HUES48 (cell line): ENCODE results near the gene WNT9A.
"Not testable (repeated sequence)": the region's sequence is repeated elsewhere in the genome, so short reads cannot be mapped to it uniquely, and the experiment has no call there.

Experiments
- H3K27ac ChIP-seq: one replicate; pipeline ENCODE4 v1.7.0; 2013; ENCODE audit warnings: low read depth, low read length, inconsistent platforms
- H3K27me3 ChIP-seq: 2 replicates; pipeline ENCODE4 v1.6.1; 2013; ENCODE audit warnings: mild to moderate bottlenecking, low read length; ENCODE audit not compliant: control insufficient read depth, insufficient read depth
- H3K36me3 ChIP-seq: 2 replicates; pipeline ENCODE4 v1.6.1; 2013; ENCODE audit warnings: low read length; ENCODE audit not compliant: control insufficient read depth, insufficient read depth
- H3K4me1 ChIP-seq: 2 replicates; pipeline ENCODE4 v1.6.1; 2013; ENCODE audit warnings: mild to moderate bottlenecking, low read length; ENCODE audit not compliant: control insufficient read depth, insufficient read depth
- H3K4me3 ChIP-seq: 2 replicates; pipeline ENCODE4 v1.5.1; 2013; ENCODE audit warnings: mild to moderate bottlenecking, low read depth, low read length
- H3K9ac ChIP-seq: 2 replicates; pipeline ENCODE4 v1.6.1; 2013; ENCODE audit warnings: mild to moderate bottlenecking, low read depth, low read length, moderate library complexity
- H3K9me3 ChIP-seq: 2 replicates; pipeline ENCODE4 v1.6.1; 2013; ENCODE audit warnings: low read length; ENCODE audit not compliant: control insufficient read depth, insufficient read depth

WNT9A gene

DNA sequence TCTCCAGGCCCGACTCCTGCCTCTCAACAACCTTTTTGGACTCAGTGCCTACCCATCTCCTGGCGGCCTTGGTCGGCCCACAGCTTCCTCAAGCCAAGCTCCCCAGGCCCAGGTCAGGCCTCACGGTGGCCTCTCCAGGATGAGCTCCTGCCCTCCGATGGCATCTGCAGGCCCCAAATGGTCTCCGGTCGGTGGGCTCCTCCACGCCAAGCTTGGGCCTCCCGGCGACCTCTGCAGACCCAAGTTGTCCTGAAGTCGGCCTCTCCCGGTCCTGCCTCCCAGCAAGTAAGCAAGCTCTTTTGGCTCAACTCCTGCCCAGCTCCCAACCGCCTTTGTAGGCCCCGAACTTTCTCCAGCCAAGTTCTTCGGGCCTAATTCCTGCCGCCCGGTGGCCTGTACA is 23.5 kb upstream of the WNT9A start:
- H3K9ac ChIP-seq, H3K36me3 ChIP-seq: not testable (repeated sequence)

GRCh38 chr1:227970076-227970995 is 22.6 kb upstream of the WNT9A start:
- not testable (repeated sequence) for H3K9ac ChIP-seq, H3K9me3 ChIP-seq, H3K4me3 ChIP-seq, H3K36me3 ChIP-seq, H3K27me3 ChIP-seq, H3K27ac ChIP-seq, H3K4me1 ChIP-seq

More for the DNA sequence above, 23.5 kb upstream of the WNT9A start:
- not testable (repeated sequence) for H3K4me1 ChIP-seq, H3K4me3 ChIP-seq, H3K27me3 ChIP-seq, H3K9me3 ChIP-seq, H3K27ac ChIP-seq

DNA sequence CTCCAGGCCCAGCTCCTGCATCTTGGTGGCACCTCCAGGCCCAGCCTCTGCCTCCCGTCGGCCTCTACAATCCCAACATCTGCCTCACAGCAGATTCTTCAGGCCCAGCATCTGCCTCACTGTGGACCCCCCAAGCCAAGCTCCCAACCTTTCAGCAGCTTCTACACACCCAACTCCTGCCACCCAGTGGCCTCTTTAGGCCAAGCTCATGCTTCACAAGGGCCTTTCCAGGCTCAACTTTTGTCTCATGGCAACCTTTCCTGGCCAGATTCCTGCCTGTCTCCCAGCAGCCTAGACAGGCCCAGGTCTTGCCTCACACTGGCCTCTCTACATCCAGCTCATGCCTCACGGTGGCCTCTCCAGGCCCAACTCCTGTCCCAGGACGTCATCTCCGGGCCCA is 20.1 kb upstream of the WNT9A start:
- H3K36me3 ChIP-seq: not testable (repeated sequence)

GRCh38 chr1:227966733-227967132 is 19.0 kb upstream of the WNT9A start:
- H3K4me1 ChIP-seq, H3K9me3 ChIP-seq, H3K27ac ChIP-seq, H3K27me3 ChIP-seq, H3K9ac ChIP-seq, H3K4me3 ChIP-seq, H3K36me3 ChIP-seq: not testable (repeated sequence)

More for the DNA sequence above, 20.1 kb upstream of the WNT9A start:
- H3K4me1 ChIP-seq, H3K9me3 ChIP-seq, H3K4me3 ChIP-seq, H3K27me3 ChIP-seq, H3K9ac ChIP-seq, H3K27ac ChIP-seq: not testable (repeated sequence)

DNA sequence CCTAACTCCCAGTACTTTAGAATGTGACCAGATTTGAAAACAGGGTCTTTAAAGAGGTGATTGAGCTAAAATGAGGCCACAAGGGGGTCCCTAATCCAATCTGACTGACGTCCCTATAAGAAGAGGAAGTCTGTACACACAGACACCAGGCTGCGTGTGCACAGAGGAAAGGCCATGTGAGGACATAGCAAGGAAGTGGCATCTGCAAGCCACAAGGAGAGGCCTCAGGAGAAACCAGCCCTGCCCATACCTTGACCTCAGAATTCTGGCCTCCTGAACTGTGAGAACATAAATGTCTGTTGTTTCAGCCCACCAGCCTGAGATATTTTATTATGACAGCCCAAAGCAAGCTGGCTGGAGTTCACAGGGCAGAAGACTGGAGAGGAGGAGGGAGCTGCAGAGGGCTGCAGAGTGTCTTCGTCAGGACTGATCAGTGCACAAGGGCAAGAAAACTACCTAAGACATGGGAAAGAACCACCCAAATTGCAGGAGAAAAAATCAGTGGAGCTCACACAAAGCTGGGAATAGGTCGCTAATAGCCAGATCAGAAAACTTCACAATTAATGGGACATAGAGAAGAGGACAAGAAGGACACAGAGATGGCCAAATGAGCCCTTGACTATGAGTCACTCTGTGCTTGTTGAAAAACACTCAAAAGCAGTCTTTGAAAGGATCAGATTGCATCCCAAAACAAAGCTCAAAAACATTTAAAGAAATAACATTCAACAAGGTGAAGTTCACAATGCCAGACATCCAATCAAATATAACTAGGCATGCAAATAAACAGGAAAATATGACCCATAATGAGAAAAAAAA is 14.1 kb upstream of the WNT9A start:
- no peaks in the 10 kb centered on the region for H3K9me3 ChIP-seq
- H3K9ac ChIP-seq: no peak overlapping the region
- no peak overlapping the region for H3K27ac ChIP-seq

DNA sequence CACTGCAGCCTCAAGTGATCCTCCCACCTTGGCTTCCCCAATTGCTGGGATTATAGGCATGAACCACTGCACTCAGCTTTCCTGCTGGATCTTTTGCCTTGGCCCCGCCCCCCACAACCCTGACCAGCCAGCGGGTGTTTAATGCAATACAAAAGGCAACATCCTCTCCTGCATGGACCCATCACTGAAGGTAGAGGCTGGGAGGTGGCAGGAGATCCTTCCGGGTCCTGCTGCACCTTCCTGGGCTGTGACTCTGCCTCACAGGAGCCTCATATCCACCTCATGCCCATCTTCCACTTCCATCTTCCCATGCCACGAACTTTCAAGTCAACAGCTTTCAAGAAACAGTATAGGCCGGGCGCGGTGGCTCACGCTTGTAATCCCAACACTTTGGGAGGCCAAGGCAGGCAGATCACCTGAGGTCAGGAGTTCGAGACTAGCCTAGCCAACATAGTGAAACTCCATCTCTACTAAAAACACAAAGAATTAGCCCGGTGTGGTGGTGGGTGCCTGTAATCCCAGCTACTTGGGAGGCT is 11.7 kb upstream of the WNT9A start:
- Histone ChIP-seq H3K4me3 (no peak overlapping the region), H3K27ac (no peak overlapping the region), H3K36me3 (no peaks in the 10 kb centered on the region), H3K9ac (no peak overlapping the region), H3K27me3 (no peaks in the 10 kb centered on the region; the same call in 1 of the 2 replicates), H3K4me1 (no peaks in the 10 kb centered on the region), H3K9me3 (no peaks in the 10 kb centered on the region)

More for the DNA sequence above, 14.1 kb upstream of the WNT9A start:
- Histone ChIP-seq H3K27me3 (no peaks in the 10 kb centered on the region), H3K36me3 (no peaks in the 10 kb centered on the region), H3K4me1 (no peaks in the 10 kb centered on the region), H3K4me3 (no peak overlapping the region)

DNA sequence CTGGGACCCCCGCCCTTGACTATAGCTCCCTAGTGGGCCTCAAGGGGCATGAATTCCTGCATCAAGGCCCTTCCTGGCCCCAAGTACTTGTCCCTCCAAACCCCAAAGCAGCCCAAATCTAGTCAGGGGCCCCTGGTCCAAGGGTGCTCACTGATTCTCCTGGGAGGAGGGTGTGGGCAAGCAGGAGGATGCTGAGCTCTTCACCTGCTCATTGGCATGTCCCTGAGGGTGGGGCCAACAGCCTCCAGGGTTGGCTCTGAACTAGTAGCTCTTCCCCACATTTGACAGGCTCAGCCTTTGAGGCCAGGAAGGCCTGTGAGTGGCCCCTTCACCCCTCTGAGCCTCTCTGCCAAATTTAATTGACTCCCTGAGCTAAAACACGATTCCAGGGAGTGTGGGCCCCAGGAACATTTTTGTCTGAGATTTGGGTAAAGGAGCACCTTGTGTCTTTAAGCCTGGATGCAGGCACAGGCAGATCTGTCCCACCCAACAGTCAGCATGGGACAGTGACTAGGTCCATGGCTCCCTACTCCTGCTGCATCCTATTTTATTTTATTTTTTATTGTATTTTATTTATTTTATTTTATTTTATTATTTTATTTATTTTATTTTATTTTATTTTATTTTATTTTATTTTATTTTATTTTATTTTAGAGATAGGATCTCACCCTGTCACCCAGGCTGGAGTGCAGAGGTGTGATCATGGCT is 11.0 kb upstream of the WNT9A start:
- no peak overlapping the region for H3K9ac ChIP-seq

GRCh38 chr1:227955808-227956207 is 8.1 kb upstream of the WNT9A start:
- Histone ChIP-seq H3K4me1 (no peaks in the 10 kb centered on the region), H3K9ac (no peak overlapping the region), H3K27me3 (no peaks in the 10 kb centered on the region; the same call in 1 of the 2 replicates), H3K9me3 (no peaks in the 10 kb centered on the region), H3K27ac (no peak overlapping the region), H3K36me3 (no peaks in the 10 kb centered on the region), H3K4me3 (no peak overlapping the region)

More for the DNA sequence above, 11.0 kb upstream of the WNT9A start:
- no peaks in the 10 kb centered on the region for H3K9me3 ChIP-seq
- no peaks in the 10 kb centered on the region for H3K4me1 ChIP-seq
- no peak overlapping the region for H3K27ac ChIP-seq
- no peak overlapping the region for H3K4me3 ChIP-seq
- H3K27me3 ChIP-seq: no peaks in the 10 kb centered on the region; the same call in 1 of the 2 replicates
- no peaks in the 10 kb centered on the region for H3K36me3 ChIP-seq

GRCh38 chr1:227954163-227954850 is 6.6 kb upstream of the WNT9A start:
- Histone ChIP-seq H3K4me3 (no peak overlapping the region), H3K9me3 (no peaks in the 10 kb centered on the region), H3K4me1 (no peaks in the 10 kb centered on the region), H3K27ac (no peak overlapping the region), H3K9ac (no peak overlapping the region), H3K27me3 (peaks cover 3% of the 10 kb centered on the region), H3K36me3 (no peaks in the 10 kb centered on the region)

DNA sequence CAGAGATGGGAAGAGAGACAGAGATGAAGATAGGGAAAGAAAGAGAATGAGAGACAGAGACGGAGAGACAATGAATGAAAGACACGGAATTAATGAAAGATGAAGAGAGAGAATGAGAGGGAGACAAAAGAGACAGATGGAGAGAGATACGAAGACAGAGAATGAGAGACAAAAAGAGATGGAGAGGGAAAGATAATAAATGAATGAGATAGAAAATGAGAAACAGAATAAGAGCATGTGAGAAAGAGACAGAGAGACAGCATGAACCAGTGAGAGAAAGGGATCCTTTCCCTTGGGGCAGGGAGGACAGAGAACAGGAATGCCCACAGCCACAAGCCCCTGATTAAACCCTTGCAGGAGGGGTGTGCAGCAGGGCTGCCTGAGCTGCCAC is 5.3 kb upstream of the WNT9A start:
- no peak overlapping the region for H3K27ac ChIP-seq
- 0 out of 2 replicates have a peak, but pooled peaks cover 6% of the 10 kb centered on the region for H3K4me1 ChIP-seq

More for the DNA sequence above, 5.3 kb upstream of the WNT9A start:
- H3K9ac ChIP-seq: no peak overlapping the region
- H3K9me3 ChIP-seq: no peaks in the 10 kb centered on the region
- no peak overlapping the region for H3K4me3 ChIP-seq
- H3K27me3 ChIP-seq: peaks cover 15% of the 10 kb centered on the region
- no peaks in the 10 kb centered on the region for H3K36me3 ChIP-seq
